Trophoblast cell (in vitro differentiated cells and primary cell): ENCODE results near the gene FRMD6.

Experiments
- DNase-seq, 2 donors: peaks; one replicate each; pipeline ENCODE4 v3.0.0-alpha.2; 2016
- H2AFZ ChIP-seq: 2 replicates; pipeline ENCODE4 v1.6.1; 2013; ENCODE audit warnings: low read length, moderate library complexity, mild to moderate bottlenecking; ENCODE audit not compliant: insufficient read depth, poor library complexity
- H2AK5ac ChIP-seq: 2 replicates; pipeline ENCODE4 v1.6.1; 2013; ENCODE audit warnings: mild to moderate bottlenecking, low read length
- H2BK120ac ChIP-seq: 2 replicates; pipeline ENCODE4 v1.6.1; 2013; ENCODE audit warnings: low read length, mild to moderate bottlenecking, moderate library complexity; ENCODE audit not compliant: insufficient read depth, poor library complexity
- H2BK12ac ChIP-seq: 2 replicates; pipeline ENCODE4 v1.6.1; 2013; ENCODE audit warnings: mild to moderate bottlenecking, low read length, moderate library complexity
- H2BK5ac ChIP-seq: 2 replicates; pipeline ENCODE4 v1.6.1; 2013; ENCODE audit warnings: low read length, low read depth, moderate library complexity, mild to moderate bottlenecking; ENCODE audit not compliant: poor library complexity
- H3K14ac ChIP-seq: 2 replicates; pipeline ENCODE4 v1.6.1; 2013; ENCODE audit warnings: mild to moderate bottlenecking, low read length
- H3K18ac ChIP-seq: 2 replicates; pipeline ENCODE4 v1.6.1; 2013; ENCODE audit warnings: mild to moderate bottlenecking, low read length
- H3K23ac ChIP-seq: 2 replicates; pipeline ENCODE4 v1.6.1; 2013; ENCODE audit warnings: low read length
- H3K27ac ChIP-seq: 2 replicates; pipeline ENCODE4 v1.5.1; 2013; ENCODE audit warnings: low read depth, mild to moderate bottlenecking, inconsistent platforms, low read length, moderate library complexity
- H3K27me3 ChIP-seq: 2 replicates; pipeline ENCODE4 v1.6.1; 2013; ENCODE audit warnings: inconsistent platforms, mild to moderate bottlenecking, low read length, moderate library complexity; ENCODE audit not compliant: insufficient read depth
- H3K36me3 ChIP-seq, 2 experiments: 1 replicate in 1 of 2; 2 replicates in 1 of 2; pipeline ENCODE4 v1.6.1; 2013; ENCODE audit warnings: low read length in 2 of 2, mild to moderate bottlenecking in 2 of 2, moderate library complexity in 1 of 2; ENCODE audit not compliant: insufficient read depth in 2 of 2, control insufficient read depth in 1 of 2
- H3K4ac ChIP-seq: 2 replicates; pipeline ENCODE4 v1.6.1; 2013; ENCODE audit warnings: low read depth, mild to moderate bottlenecking, low read length, moderate library complexity
- H3K4me1 ChIP-seq, 2 experiments: 1 replicate in 1 of 2; 2 replicates in 1 of 2; pipeline ENCODE4 v1.6.1; 2013; ENCODE audit warnings: low read length in 2 of 2, mild to moderate bottlenecking in 2 of 2, moderate library complexity in 1 of 2; ENCODE audit not compliant: insufficient read depth in 2 of 2, control insufficient read depth in 1 of 2
- H3K4me2 ChIP-seq: 2 replicates; pipeline ENCODE4 v1.6.1; 2013; ENCODE audit warnings: inconsistent platforms, mild to moderate bottlenecking, low read length, moderate library complexity
- H3K4me3 ChIP-seq: 2 replicates; pipeline ENCODE4 v1.5.1; 2013; ENCODE audit warnings: mild to moderate bottlenecking, low read depth, low read length, inconsistent platforms
- H3K79me1 ChIP-seq: one replicate; pipeline ENCODE4 v1.6.1; 2013; ENCODE audit warnings: low read length
- H3K79me2 ChIP-seq: 2 replicates; pipeline ENCODE4 v1.6.1; 2013; ENCODE audit warnings: low read length, mild to moderate bottlenecking; ENCODE audit not compliant: control insufficient read depth, insufficient read depth, poor library complexity
- H3K9ac ChIP-seq: 2 replicates; pipeline ENCODE4 v1.6.1; 2013; ENCODE audit warnings: mild to moderate bottlenecking, low read length
- H3K9me3 ChIP-seq: 2 replicates; pipeline ENCODE4 v1.6.1; 2013; ENCODE audit warnings: low read depth, mild to moderate bottlenecking, control low read depth, inconsistent platforms, low read length; ENCODE audit not compliant: insufficient read depth
- H4K12ac ChIP-seq: 2 replicates; pipeline ENCODE4 v1.6.1; 2013; ENCODE audit warnings: low read depth, mild to moderate bottlenecking, low read length, moderate library complexity
- H4K8ac ChIP-seq: 2 replicates; pipeline ENCODE4 v1.6.1; 2013; ENCODE audit warnings: low read depth, mild to moderate bottlenecking, low read length, moderate library complexity
- H4K91ac ChIP-seq: one replicate; pipeline ENCODE4 v1.6.1; 2013; ENCODE audit warnings: low read depth, mild to moderate bottlenecking, low read length, moderate library complexity
- WGBS: extraction: QIAGEN DNeasy Blood & Tissue Kit; methylation state at CpG from one replicate; pipeline ENCODE4 v1.1.7; 2013; ENCODE audit warnings: missing lambda C conversion rate; ENCODE audit not compliant: insufficient read length, insufficient coverage; ENCODE audit errors: extremely low coverage; 5-methylcytosine and 5-hydroxymethylcytosine counted together

FRMD6 gene

DNA sequence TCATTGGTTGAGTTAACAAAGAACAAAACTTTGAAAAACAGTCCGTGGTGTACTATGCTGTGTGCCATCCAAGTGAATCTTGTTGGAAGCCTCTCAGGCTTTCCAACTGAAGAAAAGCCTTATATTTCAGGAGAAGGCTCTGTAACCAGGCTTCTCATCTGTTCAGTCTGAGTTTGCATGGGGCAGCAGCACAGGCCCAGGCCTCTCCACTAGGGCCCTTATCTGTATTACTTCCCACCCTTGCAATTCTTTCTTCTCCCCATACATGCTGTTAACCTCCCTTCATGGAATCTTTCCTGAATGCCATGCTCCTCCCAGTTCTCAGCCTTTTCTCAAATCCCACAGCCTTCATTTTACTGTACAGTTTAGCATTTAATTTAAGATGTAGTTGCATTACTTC, 28.3 kb downstream of the FRMD6 start:
- Histone ChIP-seq H3K9me3 (no peaks in the 10 kb centered on the region), H3K4ac (peak overlapping the region; percentile 91), H3K27ac (no peak overlapping the region), H4K8ac (no peak overlapping the region), H3K4me1 (peaks cover 2 to 10% of the 10 kb centered on the region in 2 experiments), H2BK5ac (no peak overlapping the region), H3K18ac (no peak overlapping the region), H3K27me3 (no peaks in the 10 kb centered on the region), H3K14ac (no peak overlapping the region), H3K79me1 (no peaks in the 10 kb centered on the region), H3K4me3 (no peak overlapping the region), H3K9ac (no peak overlapping the region), H3K4me2 (no peak overlapping the region), H2BK120ac (no peak overlapping the region), H3K36me3 (peaks cover 3 to 11% of the 10 kb centered on the region in 2 experiments), H4K12ac (no peak overlapping the region), H4K91ac (no peak overlapping the region), H3K79me2 (peaks cover 2% of the 10 kb centered on the region), H2AK5ac (no peak overlapping the region), H2BK12ac (no peak overlapping the region), H2AFZ (no peak overlapping the region), H3K23ac (no peak overlapping the region)
- no peak for DNase-seq
- no CpG with 5 or more reads among the region's 1 CpG for WGBS

DNA sequence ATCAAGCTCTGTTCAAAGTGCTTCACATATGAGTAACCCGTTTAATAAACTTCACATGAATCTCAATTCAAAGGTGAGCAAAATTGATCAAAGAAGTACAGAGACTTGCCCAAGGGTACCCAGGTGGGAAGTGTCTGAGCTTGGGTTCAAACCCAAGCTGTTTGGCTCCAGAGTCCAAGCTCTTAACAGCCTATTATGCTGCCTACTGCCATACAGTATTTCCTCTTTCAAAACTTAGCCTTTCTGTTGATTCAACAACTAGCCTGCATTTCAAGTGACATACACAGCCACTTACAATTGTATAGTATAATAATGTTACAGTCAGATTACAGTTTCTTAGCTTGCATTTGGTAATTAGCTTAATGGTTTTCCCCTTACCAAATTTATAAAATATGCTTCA, 29.7 kb downstream of the FRMD6 start:
- Histone ChIP-seq H3K14ac (no peak overlapping the region), H3K79me2 (peaks cover 2% of the 10 kb centered on the region), H3K27ac (no peak overlapping the region), H3K9ac (no peak overlapping the region), H3K4me3 (no peak overlapping the region), H3K36me3 (peaks cover 3 to 8% of the 10 kb centered on the region in 2 experiments), H3K4ac (peak overlapping the region; percentile 40), H3K18ac (no peak overlapping the region), H2BK5ac (no peak overlapping the region), H4K12ac (no peak overlapping the region), H3K4me2 (no peak overlapping the region), H4K8ac (no peak overlapping the region), H3K79me1 (no peaks in the 10 kb centered on the region), H3K9me3 (no peaks in the 10 kb centered on the region), H2BK12ac (no peak overlapping the region), H2AK5ac (no peak overlapping the region), H4K91ac (no peak overlapping the region), H3K4me1 (peaks cover 2 to 10% of the 10 kb centered on the region in 2 experiments), H2AFZ (no peak overlapping the region), H3K27me3 (no peaks in the 10 kb centered on the region), H2BK120ac (no peak overlapping the region), H3K23ac (no peak overlapping the region)
- no peak for DNase-seq
- no CpG with 5 or more reads among the region's 1 CpG for WGBS

DNA sequence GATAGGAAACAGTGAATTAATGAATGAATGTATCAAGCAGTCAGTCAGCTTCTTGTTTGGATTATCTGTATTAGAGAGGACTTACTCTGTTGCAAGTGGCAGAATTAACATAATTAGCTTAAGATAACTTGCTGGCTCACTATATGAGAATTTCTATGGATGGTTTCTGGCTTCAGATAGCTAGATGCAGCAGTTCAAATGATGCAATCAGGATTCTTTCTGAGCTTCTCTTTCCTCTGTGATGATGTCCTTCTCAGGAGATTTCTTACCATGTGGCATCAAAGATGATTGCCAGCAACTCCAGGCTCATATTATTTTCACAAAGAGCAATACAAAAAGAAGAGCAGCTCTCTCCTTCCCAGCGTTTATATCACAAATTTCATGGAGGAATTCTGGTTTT, 30.7 kb downstream of the FRMD6 start:
- H3K9ac ChIP-seq, result no peak overlapping the region
- H3K27me3 ChIP-seq, result no peaks in the 10 kb centered on the region
- H3K4me1 ChIP-seq, result peaks cover 2 to 10% of the 10 kb centered on the region in 2 experiments
- no peaks in the 10 kb centered on the region for H3K9me3 ChIP-seq
- no peak overlapping the region for H3K4me3 ChIP-seq
- peaks cover 2% of the 10 kb centered on the region for H3K79me2 ChIP-seq
- H4K91ac ChIP-seq, result no peak overlapping the region
- no peak overlapping the region for H2BK12ac ChIP-seq
- no peak overlapping the region for H2AK5ac ChIP-seq
- H3K27ac ChIP-seq, result no peak overlapping the region
- no peak overlapping the region for H2AFZ ChIP-seq
- H3K36me3 ChIP-seq, result peaks cover 3 to 8% of the 10 kb centered on the region in 2 experiments
- no peak overlapping the region for H3K14ac ChIP-seq
- no peak overlapping the region for H3K18ac ChIP-seq
- no peak overlapping the region for H2BK5ac ChIP-seq
- no peak for DNase-seq
- H4K12ac ChIP-seq, result no peak overlapping the region
- H3K79me1 ChIP-seq, result no peaks in the 10 kb centered on the region
- H3K23ac ChIP-seq, result no peak overlapping the region
- H3K4ac ChIP-seq, result peak overlapping the region; percentile 22
- H2BK120ac ChIP-seq, result no peak overlapping the region
- no peak overlapping the region for H3K4me2 ChIP-seq
- no peak overlapping the region for H4K8ac ChIP-seq
- WGBS, result no CpG with 5 or more reads among the region's 1 CpG

DNA sequence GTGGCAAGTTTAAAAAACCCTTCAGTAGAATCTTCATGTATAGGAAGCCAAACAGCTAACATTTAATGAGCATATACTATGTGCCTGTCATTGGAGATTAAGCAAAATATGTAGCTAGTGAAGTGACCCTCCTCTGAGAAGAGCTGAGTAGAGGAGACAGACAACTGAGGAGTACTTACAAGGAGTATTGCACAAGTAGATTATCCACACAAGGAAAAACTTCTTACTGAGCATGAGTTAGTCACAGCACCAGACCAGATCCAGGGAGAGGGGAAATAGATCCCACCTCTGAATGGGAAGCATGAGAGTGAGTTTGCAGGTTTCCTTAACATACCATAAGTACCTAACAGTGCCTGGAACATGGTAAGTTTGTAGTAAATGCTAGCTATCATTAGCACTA, 33.0 kb downstream of the FRMD6 start:
- H3K79me2 ChIP-seq, result no peaks in the 10 kb centered on the region
- H2AK5ac ChIP-seq, result no peak overlapping the region
- no peak overlapping the region for H3K4me3 ChIP-seq
- no peak overlapping the region for H3K27ac ChIP-seq
- H3K4me1 ChIP-seq, result peaks cover 0 to 4% of the 10 kb centered on the region in 2 experiments
- H3K14ac ChIP-seq, result no peak overlapping the region
- no peak overlapping the region for H3K18ac ChIP-seq
- no peak overlapping the region for H4K8ac ChIP-seq
- no peak overlapping the region for H4K91ac ChIP-seq
- no peak overlapping the region for H2BK120ac ChIP-seq
- no peak overlapping the region for H3K9ac ChIP-seq
- no peak overlapping the region for H2BK5ac ChIP-seq
- no peak overlapping the region for H2BK12ac ChIP-seq
- DNase-seq, result no peak
- H3K23ac ChIP-seq, result no peak overlapping the region
- H3K36me3 ChIP-seq, result peaks cover 5 to 6% of the 10 kb centered on the region in 2 experiments
- H2AFZ ChIP-seq, result no peak overlapping the region
- H3K4me2 ChIP-seq, result no peak overlapping the region
- H4K12ac ChIP-seq, result no peak overlapping the region
- H3K79me1 ChIP-seq, result no peaks in the 10 kb centered on the region
- H3K4ac ChIP-seq, result peak overlapping the region; percentile 75
- H3K27me3 ChIP-seq, result no peaks in the 10 kb centered on the region
- H3K9me3 ChIP-seq, result no peaks in the 10 kb centered on the region
